ENCODE data around the gene MAP2K7.
"Not testable (repeated sequence)": the region's sequence is repeated elsewhere in the genome, so short reads cannot be mapped to it uniquely, and the experiment has no call there.

MAP2K7 gene

DNA sequence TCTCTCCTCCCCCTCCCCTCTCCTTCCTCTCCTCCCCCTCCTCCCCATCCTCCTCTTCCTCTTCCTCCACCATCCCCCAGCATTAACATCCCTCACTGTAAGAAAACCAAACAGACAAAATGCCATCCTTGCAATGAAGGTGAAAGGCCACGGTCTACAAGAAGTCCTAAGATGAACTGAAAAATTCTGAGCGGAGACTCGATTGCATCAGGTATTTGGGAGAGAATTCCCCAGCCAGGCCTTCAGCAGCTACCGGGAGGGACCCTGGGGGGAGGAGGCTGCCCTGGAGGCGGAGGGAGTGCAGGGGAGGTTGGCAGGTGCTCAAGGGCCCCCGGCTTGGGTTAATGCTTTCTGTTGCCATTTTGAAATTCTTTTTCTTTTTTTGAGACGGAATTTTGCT lies 49.9 kb downstream of the MAP2K7 start:
- in situ Hi-C loops (cut with MboI; ENCODE audit: low pct_unique_long_range_greater_than_20kb, low sequenced_read_pairs, unreplicated experiment), result no loop called here
- no peak for TF ChIP-seq CTCF (IDR thresholded peaks at IDR 0.05; ENCODE audit: extremely low read depth, insufficient read depth, missing control alignments)
- no peak for DNase-seq (ENCODE audit: low spot score)

- no peak for DNase-seq (ENCODE audit: low spot score)
- in situ Hi-C loops (cut with MboI; ENCODE audit: low pct_unique_long_range_greater_than_20kb, low sequenced_read_pairs, unreplicated experiment), result no loop called here
- no peak for TF ChIP-seq CTCF (IDR thresholded peaks at IDR 0.05; ENCODE audit: extremely low read depth, insufficient read depth, missing control alignments)
These were observed 52.0 kb downstream of the MAP2K7 start for GRCh38 chr19:7955696-7956095.

DNA sequence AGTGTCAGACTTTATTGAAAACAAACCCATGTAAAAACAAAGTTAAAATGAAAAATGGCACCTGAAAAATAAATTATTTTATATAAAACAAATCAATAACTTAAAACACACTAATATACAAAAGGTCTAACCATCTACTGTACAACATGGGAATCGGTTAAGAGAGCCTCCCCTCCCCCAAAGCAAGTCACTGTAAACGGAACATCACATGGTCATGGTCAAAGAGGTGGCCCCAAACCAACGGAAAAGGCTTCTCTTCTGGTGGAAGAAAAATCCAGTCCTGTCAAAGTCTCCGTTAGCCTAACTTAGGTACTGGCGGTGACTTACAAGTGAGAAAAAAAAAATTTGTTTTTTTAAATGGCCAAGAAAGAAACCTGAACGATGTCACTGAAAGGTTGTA lies 55.5 kb downstream of the MAP2K7 start:
- DNase-seq (ENCODE audit: low spot score), result no peak
- no peak for TF ChIP-seq CTCF (IDR thresholded peaks at IDR 0.05; ENCODE audit: extremely low read depth, insufficient read depth, missing control alignments)
- in situ Hi-C loops (cut with MboI; ENCODE audit: low pct_unique_long_range_greater_than_20kb, low sequenced_read_pairs, unreplicated experiment), result no loop called here

DNA sequence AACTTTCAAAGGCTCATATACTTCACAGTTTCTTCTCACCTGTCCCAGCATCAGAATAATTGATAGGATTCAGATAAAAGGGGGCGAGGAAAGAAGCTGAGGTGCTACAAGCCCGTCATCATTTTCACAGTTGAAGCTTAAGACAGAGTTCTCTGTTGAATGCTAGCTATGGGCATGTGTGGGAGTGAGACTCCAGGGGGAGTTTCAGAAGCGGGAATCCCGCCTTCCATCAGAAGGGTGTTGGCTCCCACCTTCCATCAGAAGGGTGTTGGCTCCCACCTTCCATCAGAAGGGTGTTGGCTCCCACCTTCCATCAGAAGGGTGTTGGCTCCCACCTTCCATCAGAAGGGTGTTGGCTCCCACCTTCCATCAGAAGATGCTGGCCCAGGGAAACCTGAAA lies 57.4 kb downstream of the MAP2K7 start:
- DNase-seq (ENCODE audit: low spot score); in situ Hi-C loops (cut with MboI; ENCODE audit: low pct_unique_long_range_greater_than_20kb, low sequenced_read_pairs, unreplicated experiment): not testable (repeated sequence)

DNA sequence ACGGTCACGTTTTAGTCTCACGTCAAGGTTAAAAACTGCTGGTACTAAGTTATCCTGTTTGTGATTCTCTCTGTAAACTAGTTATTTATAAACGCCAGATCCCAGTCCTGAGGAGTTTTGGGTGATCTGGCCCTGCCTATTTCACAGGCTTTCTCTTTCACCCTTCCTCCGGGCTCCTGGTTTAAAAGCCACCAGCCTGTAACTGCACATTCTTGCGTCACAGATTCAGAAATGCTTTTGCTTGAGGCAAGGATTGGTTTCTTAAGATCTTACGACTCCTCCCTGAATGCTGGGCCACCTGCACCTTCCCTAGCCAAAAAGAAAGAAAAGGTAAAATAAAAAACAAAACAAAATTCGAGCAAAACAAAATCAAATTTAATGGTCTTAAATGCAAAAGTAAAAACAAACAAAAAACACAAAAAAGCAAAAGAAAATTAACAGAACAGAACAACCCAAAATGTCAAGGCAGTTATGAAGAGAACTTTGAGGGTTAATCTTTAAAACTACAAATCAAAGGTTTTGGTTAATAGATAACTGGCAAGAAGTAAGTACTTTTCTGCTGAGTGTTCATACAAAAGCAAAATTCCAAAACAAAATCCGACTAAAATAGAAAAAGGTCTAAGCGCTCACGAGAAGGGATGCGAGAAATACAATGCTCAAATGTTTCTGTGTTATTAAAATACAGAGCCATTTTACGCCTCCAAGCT lies 58.4 kb downstream of the MAP2K7 start:
- no peak for TF ChIP-seq CTCF (IDR thresholded peaks at IDR 0.05; ENCODE audit: extremely low read depth, insufficient read depth, missing control alignments)
- in situ Hi-C loops (cut with MboI; ENCODE audit: low pct_unique_long_range_greater_than_20kb, low sequenced_read_pairs, unreplicated experiment), result no loop called here
- DNase-seq (ENCODE audit: low spot score), result no peak

- TF ChIP-seq CTCF (IDR thresholded peaks at IDR 0.05; ENCODE audit: extremely low read depth, insufficient read depth, missing control alignments), result no peak
- in situ Hi-C loops (cut with MboI; ENCODE audit: low pct_unique_long_range_greater_than_20kb, low sequenced_read_pairs, unreplicated experiment), result no loop called here
- no peak for DNase-seq (ENCODE audit: low spot score)
These were observed 59.1 kb downstream of the MAP2K7 start for GRCh38 chr19:7962644-7963268.

- TF ChIP-seq CTCF (IDR thresholded peaks at IDR 0.05; ENCODE audit: extremely low read depth, insufficient read depth, missing control alignments), result no peak
- in situ Hi-C loops (cut with MboI; ENCODE audit: low pct_unique_long_range_greater_than_20kb, low sequenced_read_pairs, unreplicated experiment), result no loop called here
- no peak for DNase-seq (ENCODE audit: low spot score)
These were observed 59.9 kb downstream of the MAP2K7 start for GRCh38 chr19:7963566-7963965.

All from GM13977 (cell line).